Ovary (tissue), 3 donors: ENCODE data around the gene GGTA1.

Experiments used
- CTCF ChIP-seq, 3 donors: fragments of 450-650 bp in 2 of 3; fragments of 200-600 bp in 1 of 3; IDR thresholded peaks; one replicate each; pipeline versions ENCODE4 v1.5.1 to v1.8.0; 2016 to 2022; ENCODE audit warnings: antibody characterized with exemption in 3 of 3, mild to moderate bottlenecking in 1 of 3
- EP300 ChIP-seq: sonication (generic); formaldehyde crosslinking; IDR thresholded peaks from one replicate; pipeline ENCODE4 v1.6.1; 2017; ENCODE audit warnings: antibody characterized with exemption
- POLR2A ChIP-seq: fragments of 450-650 bp; IDR thresholded peaks from one replicate; pipeline ENCODE4 v1.6.1; 2017; ENCODE audit warnings: antibody characterized with exemption, mild to moderate bottlenecking, moderate library complexity
- donor health status: DM: no; HTN: no; CAD: no.

GRCh38 chr9:121439711-121440664 lies 59.7 kb downstream of the GGTA1 start:
- TF ChIP-seq CTCF (IDR thresholded peaks at IDR 0.05) (no peak), POLR2A (no peak), EP300 (no peak)
